Lower lobe of right lung (tissue), 2 donors: ENCODE measurements around the gene DPY19L3. TPM values are rescaled to one million over a fixed set of nuclear protein-coding genes. Genes with fewer than 3 reads are reported as not detected.

Experiments used
- ATAC-seq, 2 donors: fragments of 200-7000 bp; cut with Tn5 transposase; one replicate each; pipeline ENCODE4 v1.9.1; 2020 to 2022; ENCODE audit warnings: mild to moderate bottlenecking in 2 of 2, moderate library complexity in 2 of 2
- DNase-seq: peaks from one replicate; pipeline ENCODE4 v3.0.0-alpha.2; 2020
- H3K27ac ChIP-seq: fragments of 200-600 bp; one replicate; pipeline ENCODE4 v1.8.0; 2022
- H3K27me3 ChIP-seq: fragments of 200-600 bp; one replicate; pipeline ENCODE4 v1.8.0; 2022; ENCODE audit warnings: low read depth
- H3K36me3 ChIP-seq: fragments of 200-600 bp; one replicate; pipeline ENCODE4 v1.8.0; 2022; ENCODE audit warnings: mild to moderate bottlenecking
- H3K4me1 ChIP-seq: fragments of 200-600 bp; one replicate; pipeline ENCODE4 v1.8.0; 2022
- H3K4me3 ChIP-seq: fragments of 200-600 bp; one replicate; pipeline ENCODE4 v1.8.0; 2022; ENCODE audit warnings: mild to moderate bottlenecking
- H3K9me3 ChIP-seq: fragments of 200-600 bp; one replicate; pipeline ENCODE4 v1.8.0; 2022
- intact Hi-C: fragments of 100-400 bp; cut with DNase I; formaldehyde crosslinking; loops from one replicate; pipeline ENCODE4 v1.11.0; 2022
- total RNA-seq: library from RNA; stranded (reverse); fragmentation: NEBNext Ultra II Directional; extraction: Animal tissue kit (Norgen Biotek cat#: 25700); gene quantifications from one replicate; pipeline ENCODE4 v1.2.1, GENCODE V29; 2021
- TF ChIP-seq, protein P1 (sequence below): fragments of 200-600 bp; IDR thresholded peaks from one replicate; pipeline ENCODE4 v1.8.0; 2022; ENCODE audit warnings: antibody characterized with exemption, mild to moderate bottlenecking
- donor health status: DM: no; HTN: yes; CAD: no; lungs with severe emphysema.

The DPY19L3 gene
- total RNA-seq, 1 donor from 2014 or later = 24.9 TPM

DNA sequence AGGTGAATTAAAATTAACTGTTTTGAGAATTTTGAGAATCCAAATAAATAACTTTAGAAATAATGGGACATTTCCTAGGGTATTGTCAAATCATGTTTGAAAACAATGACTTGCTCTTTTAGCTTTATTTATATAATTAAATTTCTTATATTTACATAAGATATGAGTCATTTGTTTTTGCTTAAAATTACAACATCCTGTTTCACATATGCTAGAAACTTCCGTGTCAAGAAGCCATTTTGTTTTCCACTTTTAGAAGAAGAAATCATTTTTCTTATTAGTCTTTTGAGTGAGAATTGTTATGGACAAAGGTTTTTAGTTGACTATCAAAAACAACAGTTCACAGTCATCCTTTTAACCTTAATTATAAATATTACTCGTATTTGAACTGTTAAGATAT lies 48.2 kb downstream of the DPY19L3 start:
- no peaks in the 10 kb centered on the region for H3K9me3 ChIP-seq
- ATAC-seq = no peak
- TF ChIP-seq, protein P1, sequence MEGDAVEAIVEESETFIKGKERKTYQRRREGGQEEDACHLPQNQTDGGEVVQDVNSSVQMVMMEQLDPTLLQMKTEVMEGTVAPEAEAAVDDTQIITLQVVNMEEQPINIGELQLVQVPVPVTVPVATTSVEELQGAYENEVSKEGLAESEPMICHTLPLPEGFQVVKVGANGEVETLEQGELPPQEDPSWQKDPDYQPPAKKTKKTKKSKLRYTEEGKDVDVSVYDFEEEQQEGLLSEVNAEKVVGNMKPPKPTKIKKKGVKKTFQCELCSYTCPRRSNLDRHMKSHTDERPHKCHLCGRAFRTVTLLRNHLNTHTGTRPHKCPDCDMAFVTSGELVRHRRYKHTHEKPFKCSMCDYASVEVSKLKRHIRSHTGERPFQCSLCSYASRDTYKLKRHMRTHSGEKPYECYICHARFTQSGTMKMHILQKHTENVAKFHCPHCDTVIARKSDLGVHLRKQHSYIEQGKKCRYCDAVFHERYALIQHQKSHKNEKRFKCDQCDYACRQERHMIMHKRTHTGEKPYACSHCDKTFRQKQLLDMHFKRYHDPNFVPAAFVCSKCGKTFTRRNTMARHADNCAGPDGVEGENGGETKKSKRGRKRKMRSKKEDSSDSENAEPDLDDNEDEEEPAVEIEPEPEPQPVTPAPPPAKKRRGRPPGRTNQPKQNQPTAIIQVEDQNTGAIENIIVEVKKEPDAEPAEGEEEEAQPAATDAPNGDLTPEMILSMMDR = no peak
- peaks cover 3% of the 10 kb centered on the region for H3K4me1 ChIP-seq
- intact Hi-C loops = no loop called here
- H3K27me3 ChIP-seq = no peaks in the 10 kb centered on the region
- no peak overlapping the region for H3K4me3 ChIP-seq
- H3K27ac ChIP-seq = no peak overlapping the region
- peaks cover 30% of the 10 kb centered on the region for H3K36me3 ChIP-seq
- DNase-seq = no peak

DNA sequence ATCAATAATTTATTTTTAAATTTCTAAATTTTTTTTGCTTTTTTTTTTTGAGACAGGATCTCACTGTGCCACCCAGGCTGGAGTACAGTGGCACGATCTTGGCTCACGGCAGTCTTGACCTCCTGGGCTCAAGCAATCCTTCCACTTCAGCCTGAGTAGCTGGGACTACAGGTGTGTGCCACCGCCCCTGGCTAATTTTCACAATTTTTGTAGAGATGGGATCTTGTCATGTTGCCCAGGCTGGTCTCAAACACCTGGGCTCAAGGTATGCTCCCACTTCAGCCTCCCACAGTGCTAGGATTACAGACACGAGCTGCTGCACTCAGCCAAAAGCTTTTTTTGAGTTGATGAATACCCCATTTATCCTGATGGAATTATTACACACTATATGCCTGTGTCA lies 50.8 kb downstream of the DPY19L3 start:
- H3K4me1 ChIP-seq = peaks cover 3% of the 10 kb centered on the region
- H3K36me3 ChIP-seq = peaks cover 44% of the 10 kb centered on the region
- intact Hi-C loops = no loop called here
- H3K27me3 ChIP-seq = no peaks in the 10 kb centered on the region
- H3K27ac ChIP-seq = no peak overlapping the region
- ATAC-seq (no peak), DNase-seq (no peak)
- TF ChIP-seq, protein P1 = no peak
- H3K4me3 ChIP-seq = no peak overlapping the region
- no peaks in the 10 kb centered on the region for H3K9me3 ChIP-seq

DNA sequence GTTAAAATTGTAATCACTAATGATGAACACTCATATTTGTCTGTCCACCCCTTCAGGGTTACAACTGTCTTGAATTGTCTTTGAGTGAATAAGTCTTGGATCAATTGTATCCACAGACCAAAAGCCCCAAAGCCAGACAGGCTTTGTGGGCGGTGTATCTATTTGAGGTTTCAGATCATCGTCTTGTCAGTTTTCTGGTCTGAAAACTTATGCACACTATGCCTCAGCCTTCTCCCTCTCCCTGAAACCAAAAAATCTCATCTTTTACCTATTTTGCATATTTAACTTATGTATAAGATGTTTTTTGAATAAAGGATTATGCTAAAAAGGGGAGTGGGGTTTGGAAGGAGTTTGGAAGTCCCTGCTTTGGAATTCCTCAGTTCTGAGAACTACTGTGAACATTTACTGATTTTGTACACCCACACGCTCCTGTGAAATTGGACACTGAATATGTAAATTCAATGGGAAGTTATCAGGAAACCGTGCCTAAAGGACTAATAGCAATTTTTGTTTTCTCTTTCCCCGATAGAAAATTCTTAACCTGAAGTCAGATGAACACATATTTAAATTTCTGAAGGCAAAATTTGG lies 52.1 kb downstream of the DPY19L3 start:
- TF ChIP-seq, protein P1 = no peak
- no peaks in the 10 kb centered on the region for H3K27me3 ChIP-seq
- H3K4me3 ChIP-seq = no peak overlapping the region
- ATAC-seq = no peak
- H3K27ac ChIP-seq = no peak overlapping the region
- peaks cover 3% of the 10 kb centered on the region for H3K4me1 ChIP-seq
- H3K36me3 ChIP-seq = peaks cover 44% of the 10 kb centered on the region
- H3K9me3 ChIP-seq = no peaks in the 10 kb centered on the region
- intact Hi-C loops = no loop called here
- DNase-seq = no peak

DNA sequence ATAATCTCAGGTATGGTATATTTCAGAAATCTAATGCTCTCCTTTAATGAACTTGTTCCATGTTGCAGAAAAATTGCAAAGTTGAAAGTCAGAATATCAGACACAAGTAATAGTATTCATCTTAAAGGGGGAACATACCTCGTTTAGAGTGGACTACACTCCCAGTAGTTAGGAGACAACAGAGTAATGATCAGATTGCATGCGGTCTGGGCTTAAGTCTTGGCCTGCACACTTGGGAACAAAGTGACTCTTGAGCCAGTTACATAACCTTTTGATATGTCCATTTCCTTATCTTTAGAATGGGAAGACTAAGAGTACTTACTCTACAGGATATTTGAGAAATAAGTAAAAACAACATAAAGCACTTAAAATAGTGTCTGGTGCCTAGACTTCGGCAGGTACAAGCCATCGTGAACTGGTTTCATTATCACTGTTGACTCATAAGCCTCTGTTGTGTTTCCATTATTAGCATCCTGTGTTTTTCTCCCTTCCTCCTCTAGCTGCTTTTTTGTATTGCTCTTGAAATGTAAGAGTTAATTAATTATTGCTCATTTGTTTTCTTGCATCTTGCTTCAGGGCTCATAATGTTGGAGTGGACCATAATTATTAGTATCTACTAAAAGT lies 53.0 kb downstream of the DPY19L3 start:
- peak in 1 of 2 donors; percentile 64 for ATAC-seq

DNA sequence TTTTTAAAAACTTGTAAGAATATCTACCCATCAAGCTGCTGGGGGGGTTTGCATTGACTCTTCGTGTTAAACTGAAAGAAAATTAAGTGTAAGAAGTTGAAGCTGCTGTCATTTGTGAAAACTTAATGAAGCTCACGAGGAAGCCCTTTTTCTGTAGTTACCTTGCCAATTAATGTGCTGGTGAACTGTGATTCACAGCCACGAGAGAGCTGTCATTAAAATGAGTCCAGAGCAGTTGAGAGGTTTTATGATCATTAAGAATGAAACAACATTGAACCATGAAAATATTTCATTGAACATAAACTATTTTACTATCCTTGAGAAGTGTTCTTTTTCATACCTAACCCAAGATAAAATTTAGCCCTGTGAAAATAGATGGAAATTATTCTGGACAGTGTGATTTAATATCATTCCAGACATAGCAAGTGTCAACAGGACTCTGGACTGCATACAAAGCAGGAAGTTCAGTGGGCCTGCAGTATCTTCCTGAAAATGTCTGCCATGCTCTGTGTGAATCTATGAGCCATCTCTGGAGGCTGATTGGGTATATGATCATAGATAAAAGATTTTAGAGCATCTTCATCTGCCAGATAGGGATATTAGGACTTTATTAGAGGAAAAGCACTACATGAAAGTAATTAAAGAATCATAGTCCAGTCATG lies 53.8 kb downstream of the DPY19L3 start:
- TF ChIP-seq, protein P1 = no peak

More for the DNA sequence above, 53.0 kb downstream of the DPY19L3 start:
- Histone ChIP-seq H3K27me3 (no peaks in the 10 kb centered on the region), H3K4me1 (peaks cover 3% of the 10 kb centered on the region), H3K4me3 (no peak overlapping the region), H3K9me3 (no peaks in the 10 kb centered on the region), H3K27ac (no peak overlapping the region), H3K36me3 (peaks cover 44% of the 10 kb centered on the region)
- TF ChIP-seq, protein P1 = no peak
- intact Hi-C loops = no loop called here
- DNase-seq = no peak

More for the DNA sequence above, 53.8 kb downstream of the DPY19L3 start:
- Histone ChIP-seq H3K4me1 (peaks cover 3% of the 10 kb centered on the region), H3K4me3 (no peak overlapping the region), H3K27me3 (no peaks in the 10 kb centered on the region), H3K9me3 (no peaks in the 10 kb centered on the region), H3K27ac (no peak overlapping the region), H3K36me3 (peaks cover 44% of the 10 kb centered on the region)
- intact Hi-C loops = no loop called here
- ATAC-seq (no peak), DNase-seq (no peak)
